Bronchial epithelial cell (primary cell): Measurements from ENCODE around the gene POLR2H. TPM values are rescaled to one million over a fixed set of nuclear protein-coding genes. Genes with fewer than 3 reads are reported as not detected.

Experiments used
- DNase-seq: peaks from one replicate; pipeline ENCODE4 v3.0.0-alpha.2; 2010; ENCODE audit warnings: low read depth
- FAIRE-seq: peaks from 2 replicates; lab custom pipeline; 2011; peaks lifted over from hg19 to GRCh38; lab: Jason Lieb, UNC
- H3K27me3 ChIP-seq: 2 replicates; pipeline ENCODE4 v1.5.1; 2011; ENCODE audit warnings: low read length; ENCODE audit not compliant: control insufficient read depth, insufficient read depth
- H3K36me3 ChIP-seq: 2 replicates; pipeline ENCODE4 v1.5.1; 2011; ENCODE audit warnings: low read length; ENCODE audit not compliant: control insufficient read depth, insufficient read depth
- H3K4me3 ChIP-seq: 2 replicates; pipeline ENCODE4 v1.5.1; 2011; ENCODE audit warnings: mild to moderate bottlenecking, low read depth, low read length, control low read depth
- total RNA-seq: library from RNA; depleted of rRNA; stranded (reverse); fragments of >200 nt; gene quantifications from 2 replicates; pipeline ENCODE4 v1.2.1, GENCODE V29; 2014
- TF ChIP-seq, protein P1 (sequence below): IDR thresholded peaks from 2 replicates; pipeline ENCODE4 v1.5.1; 2011; ENCODE audit warnings: mild to moderate bottlenecking, moderate library complexity, low read length, control low read depth, inconsistent platforms; ENCODE audit not compliant: insufficient read depth, severe bottlenecking

POLR2H gene
- total RNA-seq, 1 donor from 2014 or later: 112 TPM

DNA sequence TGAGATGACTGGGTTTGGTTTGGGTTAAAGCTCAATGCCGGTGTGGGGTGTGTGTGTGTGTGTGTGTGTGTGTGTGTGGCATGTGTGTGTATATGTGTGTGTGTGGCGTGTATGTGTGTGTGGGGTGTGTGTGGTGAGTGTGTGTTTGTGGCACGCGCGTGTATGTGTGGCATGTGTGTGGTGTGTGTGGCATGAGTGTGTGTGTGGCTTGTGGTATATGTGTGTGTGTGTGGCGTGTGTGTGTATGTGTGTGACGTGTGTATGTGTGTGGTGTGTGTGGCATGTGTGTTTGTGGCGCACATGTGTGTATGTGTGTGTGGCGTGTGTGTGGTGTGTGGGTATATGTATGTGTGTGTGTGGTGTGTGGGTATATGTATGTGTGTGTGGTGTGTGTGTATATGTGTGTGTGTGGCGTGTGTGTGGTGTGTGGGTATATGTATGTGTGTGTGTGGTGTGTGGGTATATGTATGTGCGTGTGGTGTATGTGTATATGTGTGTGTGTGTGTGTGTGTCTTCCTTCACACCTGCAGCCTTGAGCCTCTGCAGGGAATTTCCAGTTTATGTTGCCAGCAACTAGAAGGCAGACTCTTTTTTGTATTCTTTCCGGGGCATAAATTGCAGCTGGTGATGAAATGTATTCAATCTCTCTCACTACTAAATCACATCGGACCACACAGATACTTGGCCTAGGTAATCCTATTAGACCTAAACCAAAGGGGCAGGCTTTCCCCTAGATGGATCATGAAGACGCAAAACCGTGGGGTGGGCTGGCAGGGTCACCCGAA is 53.1 kb downstream of the POLR2H start:
- no peaks in the 10 kb centered on the region for H3K27me3 ChIP-seq
- DNase-seq (no peak), FAIRE-seq (peak; percentile 100)
- TF ChIP-seq, protein P1, sequence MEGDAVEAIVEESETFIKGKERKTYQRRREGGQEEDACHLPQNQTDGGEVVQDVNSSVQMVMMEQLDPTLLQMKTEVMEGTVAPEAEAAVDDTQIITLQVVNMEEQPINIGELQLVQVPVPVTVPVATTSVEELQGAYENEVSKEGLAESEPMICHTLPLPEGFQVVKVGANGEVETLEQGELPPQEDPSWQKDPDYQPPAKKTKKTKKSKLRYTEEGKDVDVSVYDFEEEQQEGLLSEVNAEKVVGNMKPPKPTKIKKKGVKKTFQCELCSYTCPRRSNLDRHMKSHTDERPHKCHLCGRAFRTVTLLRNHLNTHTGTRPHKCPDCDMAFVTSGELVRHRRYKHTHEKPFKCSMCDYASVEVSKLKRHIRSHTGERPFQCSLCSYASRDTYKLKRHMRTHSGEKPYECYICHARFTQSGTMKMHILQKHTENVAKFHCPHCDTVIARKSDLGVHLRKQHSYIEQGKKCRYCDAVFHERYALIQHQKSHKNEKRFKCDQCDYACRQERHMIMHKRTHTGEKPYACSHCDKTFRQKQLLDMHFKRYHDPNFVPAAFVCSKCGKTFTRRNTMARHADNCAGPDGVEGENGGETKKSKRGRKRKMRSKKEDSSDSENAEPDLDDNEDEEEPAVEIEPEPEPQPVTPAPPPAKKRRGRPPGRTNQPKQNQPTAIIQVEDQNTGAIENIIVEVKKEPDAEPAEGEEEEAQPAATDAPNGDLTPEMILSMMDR: no peak
- no peak overlapping the region for H3K4me3 ChIP-seq
- no peaks in the 10 kb centered on the region for H3K36me3 ChIP-seq

DNA sequence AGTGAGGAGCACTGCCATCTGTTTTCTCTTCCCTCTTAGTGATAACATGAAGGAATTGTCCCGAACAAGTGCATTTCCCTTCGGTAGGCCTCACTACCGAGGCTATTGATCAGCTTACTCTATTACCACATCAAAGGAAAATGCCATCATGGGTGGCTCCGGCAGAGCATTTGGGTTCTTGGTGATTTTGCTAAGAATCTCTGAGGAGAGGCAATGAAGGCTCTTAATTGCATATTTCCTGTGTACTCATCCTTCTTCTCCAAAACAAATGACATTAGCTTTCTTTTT is 53.6 kb downstream of the POLR2H start:
- TF ChIP-seq, protein P1: no peak
- H3K4me3 ChIP-seq: no peak overlapping the region
- no peaks in the 10 kb centered on the region for H3K36me3 ChIP-seq
- DNase-seq (no peak), FAIRE-seq (peak; percentile 13)
- no peaks in the 10 kb centered on the region for H3K27me3 ChIP-seq

DNA sequence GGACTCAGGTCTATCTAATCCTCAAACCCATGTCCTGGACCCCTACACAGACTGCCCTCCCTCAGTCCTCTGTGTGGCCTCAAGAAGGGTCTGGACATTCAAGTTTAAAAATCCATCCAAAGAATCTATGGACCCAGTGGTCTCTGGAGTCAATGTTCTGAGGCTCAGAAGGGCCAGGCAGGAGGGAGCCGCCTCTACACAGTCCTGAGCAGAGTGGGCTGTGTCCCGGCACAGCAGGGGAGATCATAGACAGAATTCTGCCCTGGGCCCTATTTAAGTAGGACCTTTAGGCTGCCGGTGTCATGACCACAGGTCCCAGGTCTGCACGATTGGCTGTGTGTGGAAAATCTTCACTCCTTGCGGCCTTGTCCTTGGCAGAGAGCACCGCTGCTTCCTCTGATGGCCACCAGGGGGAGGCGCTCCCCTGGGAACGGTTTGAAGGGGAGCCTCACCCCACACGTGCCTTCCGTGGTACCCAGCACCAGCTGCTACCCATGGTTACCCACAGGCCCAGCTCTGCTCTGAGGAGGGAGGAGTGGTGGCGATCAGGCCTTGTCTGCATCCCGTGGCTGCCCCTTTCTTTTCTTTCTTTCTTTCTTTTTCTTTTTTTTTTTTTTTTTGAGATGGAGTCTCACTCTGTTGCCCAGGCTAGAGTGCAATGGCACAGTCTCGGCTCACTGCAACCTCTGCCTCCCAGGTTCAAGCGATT is 56.3 kb downstream of the POLR2H start:
- DNase-seq (peak; percentile 45), FAIRE-seq (no peak)
- TF ChIP-seq, protein P1: peak; percentile 97
- no peaks in the 10 kb centered on the region for H3K27me3 ChIP-seq
- no peak overlapping the region for H3K4me3 ChIP-seq
- H3K36me3 ChIP-seq: no peaks in the 10 kb centered on the region

Other genes with a start within 250 kb of the POLR2H start
- 42.1 and 46.1 TPM in 2 replicates for gene EIF2B5, start 226.4 kb upstream of the POLR2H start, total RNA-seq
- gene DVL3, start 206.3 kb upstream of the POLR2H start, total RNA-seq: 22.6 and 30.2 TPM in 2 replicates
- 262 and 275 TPM in 2 replicates for gene AP2M1, start 186.9 kb upstream of the POLR2H start, total RNA-seq
- gene ABCF3, start 175.5 kb upstream of the POLR2H start, total RNA-seq: 40.0 and 54.2 TPM in 2 replicates
- gene VWA5B2, start 132.1 kb upstream of the POLR2H start, total RNA-seq: not detected in 2 replicates
- 21.6 and 36.9 TPM in 2 replicates for gene ALG3, start 112.7 kb upstream of the POLR2H start, total RNA-seq
- 10.1 and 14.0 TPM in 2 replicates for gene EEF1AKMT4, start 112.0 kb upstream of the POLR2H start, total RNA-seq
- gene CAMK2N2, start 100.2 kb upstream of the POLR2H start, total RNA-seq: not detected in 2 replicates
- gene ECE2, start 85.7 kb upstream of the POLR2H start, total RNA-seq: not detected in 2 replicates
- 507 and 526 TPM in 2 replicates for gene PSMD2, start 62.5 kb upstream of the POLR2H start, total RNA-seq
- 244 and 339 TPM in 2 replicates for gene EIF4G1, start 47.1 kb upstream of the POLR2H start, total RNA-seq
- 18.2 and 25.5 TPM in 2 replicates for gene FAM131A, start 24.1 kb upstream of the POLR2H start, total RNA-seq
- gene CLCN2, start 105 bp upstream of the POLR2H start, total RNA-seq: 2.0 and 2.1 TPM in 2 replicates
- not detected in 2 replicates for gene THPO, start 16.5 kb downstream of the POLR2H start, total RNA-seq
- gene CHRD, start 18.3 kb downstream of the POLR2H start, total RNA-seq: not detected in 2 replicates
- 9.2 and 16.8 TPM in 2 replicates for gene EPHB3, start 200.1 kb downstream of the POLR2H start, total RNA-seq